ENCODE measurements around the gene POLR2E. TPM values are rescaled to one million over a fixed set of nuclear protein-coding genes. Genes with fewer than 3 reads are reported as not detected.

POLR2E gene
- total RNA-seq, 1 donor from 2014 or later = 87.1 TPM

DNA sequence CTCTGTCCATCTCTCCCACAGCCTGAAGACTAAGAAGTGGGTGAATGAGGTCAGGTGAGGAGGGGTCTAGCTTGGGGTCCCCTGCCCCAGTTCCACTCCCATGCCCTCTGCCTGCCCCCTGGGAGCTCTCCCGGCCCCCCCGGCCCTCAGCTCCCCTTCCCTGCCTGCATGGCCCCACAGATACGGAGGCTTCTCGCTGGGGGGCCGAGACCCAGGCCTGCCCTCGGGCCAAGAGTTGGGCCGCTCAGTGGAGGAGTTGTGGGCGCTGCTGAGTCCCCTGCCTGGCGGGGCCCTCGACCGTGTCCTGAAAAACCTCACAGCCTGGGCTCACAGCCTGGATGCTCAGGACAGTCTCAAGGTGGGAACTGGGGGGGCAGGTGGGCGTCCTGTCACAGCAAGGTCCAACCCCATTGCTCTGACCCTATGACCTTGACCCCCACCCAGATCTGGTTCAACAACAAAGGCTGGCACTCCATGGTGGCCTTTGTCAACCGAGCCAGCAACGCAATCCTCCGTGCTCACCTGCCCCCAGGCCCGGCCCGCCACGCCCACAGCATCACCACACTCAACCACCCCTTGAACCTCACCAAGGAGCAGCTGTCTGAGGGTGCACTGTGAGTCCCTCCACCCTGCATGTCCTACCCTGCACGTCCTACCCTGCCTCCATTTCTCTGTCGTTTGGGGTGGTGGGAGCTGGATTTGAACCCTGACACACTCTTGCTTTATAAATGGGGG lies 39.1 kb downstream of the POLR2E start:
- H3K36me3 ChIP-seq (ENCODE audit: control insufficient read depth, insufficient read depth, low read length) = peaks cover 13% of the 10 kb centered on the region
- no peak for DNase-seq (ENCODE audit: low read depth)
- no peak for FAIRE-seq
- no peak overlapping the region for H3K4me3 ChIP-seq (ENCODE audit: low read depth, low read length)
- H3K27me3 ChIP-seq (ENCODE audit: control insufficient read depth, insufficient read depth, low read length) = no peaks in the 10 kb centered on the region
- TF ChIP-seq, protein P1, sequence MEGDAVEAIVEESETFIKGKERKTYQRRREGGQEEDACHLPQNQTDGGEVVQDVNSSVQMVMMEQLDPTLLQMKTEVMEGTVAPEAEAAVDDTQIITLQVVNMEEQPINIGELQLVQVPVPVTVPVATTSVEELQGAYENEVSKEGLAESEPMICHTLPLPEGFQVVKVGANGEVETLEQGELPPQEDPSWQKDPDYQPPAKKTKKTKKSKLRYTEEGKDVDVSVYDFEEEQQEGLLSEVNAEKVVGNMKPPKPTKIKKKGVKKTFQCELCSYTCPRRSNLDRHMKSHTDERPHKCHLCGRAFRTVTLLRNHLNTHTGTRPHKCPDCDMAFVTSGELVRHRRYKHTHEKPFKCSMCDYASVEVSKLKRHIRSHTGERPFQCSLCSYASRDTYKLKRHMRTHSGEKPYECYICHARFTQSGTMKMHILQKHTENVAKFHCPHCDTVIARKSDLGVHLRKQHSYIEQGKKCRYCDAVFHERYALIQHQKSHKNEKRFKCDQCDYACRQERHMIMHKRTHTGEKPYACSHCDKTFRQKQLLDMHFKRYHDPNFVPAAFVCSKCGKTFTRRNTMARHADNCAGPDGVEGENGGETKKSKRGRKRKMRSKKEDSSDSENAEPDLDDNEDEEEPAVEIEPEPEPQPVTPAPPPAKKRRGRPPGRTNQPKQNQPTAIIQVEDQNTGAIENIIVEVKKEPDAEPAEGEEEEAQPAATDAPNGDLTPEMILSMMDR (IDR thresholded peaks at IDR 0.05; ENCODE audit: insufficient read depth, low read length, severe bottlenecking) = no peak

DNA sequence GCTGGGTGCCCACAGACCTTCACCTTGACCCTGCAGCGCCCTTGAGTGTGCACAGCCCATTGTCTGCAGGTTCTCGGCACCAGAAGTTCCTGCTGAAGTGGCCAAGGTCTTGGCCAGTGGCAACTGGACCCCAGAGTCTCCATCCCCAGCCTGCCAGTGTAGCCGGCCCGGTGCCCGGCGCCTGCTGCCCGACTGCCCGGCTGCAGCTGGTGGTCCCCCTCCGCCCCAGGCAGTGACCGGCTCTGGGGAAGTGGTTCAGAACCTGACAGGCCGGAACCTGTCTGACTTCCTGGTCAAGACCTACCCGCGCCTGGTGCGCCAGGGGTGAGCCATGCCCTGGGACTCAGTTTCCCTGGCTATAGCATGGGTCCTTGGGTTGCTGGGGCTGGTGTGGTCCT lies 40.1 kb downstream of the POLR2E start:
- TF ChIP-seq, protein P1 (IDR thresholded peaks at IDR 0.05; ENCODE audit: insufficient read depth, low read length, severe bottlenecking) = no peak
- FAIRE-seq = no peak
- DNase-seq (ENCODE audit: low read depth) = no peak
- Histone ChIP-seq H3K27me3 (ENCODE audit: control insufficient read depth, insufficient read depth, low read length) (no peaks in the 10 kb centered on the region), H3K4me3 (ENCODE audit: low read depth, low read length) (no peak overlapping the region), H3K36me3 (ENCODE audit: control insufficient read depth, insufficient read depth, low read length) (peaks cover 13% of the 10 kb centered on the region)

DNA sequence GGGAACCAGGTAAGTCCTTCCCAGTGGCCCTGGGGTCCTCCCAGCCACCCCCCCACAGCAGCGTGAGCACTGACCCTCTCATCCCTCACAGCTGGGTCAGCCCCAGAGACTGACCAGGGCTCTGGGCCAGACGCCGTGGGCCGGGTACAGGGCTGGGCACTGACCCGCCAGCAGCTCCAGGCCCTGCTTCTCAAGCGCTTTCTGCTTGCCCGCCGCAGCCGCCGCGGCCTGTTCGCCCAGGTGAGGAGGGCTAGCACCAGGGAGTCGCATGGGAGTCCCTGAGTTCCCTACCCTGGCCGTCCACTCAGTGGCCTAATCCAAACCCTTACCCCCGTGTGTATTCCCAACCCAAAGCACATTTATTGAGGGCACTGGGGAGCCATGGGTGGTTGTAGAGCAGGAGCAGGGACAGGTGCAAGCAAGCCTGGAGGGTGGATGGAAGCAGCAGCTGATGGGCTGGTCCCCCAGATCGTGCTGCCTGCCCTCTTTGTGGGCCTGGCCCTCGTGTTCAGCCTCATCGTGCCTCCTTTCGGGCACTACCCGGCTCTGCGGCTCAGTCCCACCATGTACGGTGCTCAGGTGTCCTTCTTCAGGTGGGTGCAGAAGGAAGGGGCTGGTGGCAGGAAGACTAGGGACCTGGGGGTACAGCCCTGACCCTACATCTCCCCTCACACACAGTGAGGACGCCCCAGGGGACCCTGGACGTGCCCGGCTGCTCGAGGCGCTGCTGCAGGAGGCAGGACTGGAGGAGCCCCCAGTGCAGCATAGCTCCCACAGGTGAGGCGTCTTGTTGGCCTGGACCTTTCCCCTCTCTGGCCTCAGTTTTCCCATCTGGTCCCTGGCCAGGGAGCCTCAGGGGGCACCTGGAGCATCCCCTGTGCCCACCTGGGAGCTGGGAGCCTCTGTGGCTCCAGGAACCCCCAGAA lies 40.8 kb downstream of the POLR2E start:
- DNase-seq (ENCODE audit: low read depth) (no peak), FAIRE-seq (no peak)
- TF ChIP-seq, protein P1 (IDR thresholded peaks at IDR 0.05; ENCODE audit: insufficient read depth, low read length, severe bottlenecking) = no peak
- Histone ChIP-seq H3K4me3 (ENCODE audit: low read depth, low read length) (no peak overlapping the region), H3K27me3 (ENCODE audit: control insufficient read depth, insufficient read depth, low read length) (no peaks in the 10 kb centered on the region), H3K36me3 (ENCODE audit: control insufficient read depth, insufficient read depth, low read length) (peaks cover 13% of the 10 kb centered on the region)

DNA sequence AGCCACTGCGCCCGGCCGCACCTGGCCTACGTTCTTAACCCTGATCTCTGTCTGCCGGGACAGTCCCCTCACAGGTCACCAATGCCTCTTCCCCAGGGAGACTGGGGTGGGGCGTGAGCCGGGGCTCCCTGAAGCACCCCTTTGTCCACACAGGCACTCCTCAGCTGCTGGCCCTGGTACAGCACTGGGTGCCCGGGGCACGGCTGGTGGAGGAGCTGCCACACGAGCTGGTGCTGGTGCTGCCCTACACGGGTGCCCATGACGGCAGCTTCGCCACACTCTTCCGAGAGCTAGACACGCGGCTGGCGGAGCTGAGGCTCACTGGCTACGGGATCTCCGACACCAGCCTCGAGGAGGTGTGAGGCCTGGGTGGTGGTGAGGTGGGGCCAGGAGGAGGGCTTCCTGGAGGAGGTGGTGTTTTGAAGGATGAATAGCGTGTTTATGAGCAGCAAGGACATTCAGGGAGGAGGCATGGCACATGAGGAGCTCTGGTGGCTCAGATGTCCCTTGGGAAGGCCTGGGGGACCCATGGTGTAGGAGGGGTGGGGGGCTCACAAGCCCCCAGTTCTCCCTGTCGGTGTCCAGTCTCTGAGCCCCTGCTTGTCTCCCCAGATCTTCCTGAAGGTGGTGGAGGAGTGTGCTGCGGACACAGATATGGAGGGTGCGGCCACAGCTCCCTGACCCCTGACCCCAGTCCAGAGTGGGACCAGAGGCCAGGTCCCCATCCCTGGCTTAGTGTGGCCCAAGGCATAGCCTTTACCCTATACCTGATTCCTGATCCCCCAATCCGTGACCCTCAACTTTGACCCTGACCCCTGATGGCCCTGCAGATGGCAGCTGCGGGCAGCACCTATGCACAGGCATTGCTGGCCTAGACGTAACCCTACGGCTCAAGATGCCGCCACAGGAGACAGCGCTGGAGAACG lies 41.7 kb downstream of the POLR2E start:
- H3K27me3 ChIP-seq (ENCODE audit: control insufficient read depth, insufficient read depth, low read length) = no peaks in the 10 kb centered on the region
- peaks cover 11% of the 10 kb centered on the region for H3K36me3 ChIP-seq (ENCODE audit: control insufficient read depth, insufficient read depth, low read length)
- no peak for FAIRE-seq
- TF ChIP-seq, protein P1 (IDR thresholded peaks at IDR 0.05; ENCODE audit: insufficient read depth, low read length, severe bottlenecking) = no peak
- DNase-seq (ENCODE audit: low read depth) = no peak
- H3K4me3 ChIP-seq (ENCODE audit: low read depth, low read length) = no peak overlapping the region

DNA sequence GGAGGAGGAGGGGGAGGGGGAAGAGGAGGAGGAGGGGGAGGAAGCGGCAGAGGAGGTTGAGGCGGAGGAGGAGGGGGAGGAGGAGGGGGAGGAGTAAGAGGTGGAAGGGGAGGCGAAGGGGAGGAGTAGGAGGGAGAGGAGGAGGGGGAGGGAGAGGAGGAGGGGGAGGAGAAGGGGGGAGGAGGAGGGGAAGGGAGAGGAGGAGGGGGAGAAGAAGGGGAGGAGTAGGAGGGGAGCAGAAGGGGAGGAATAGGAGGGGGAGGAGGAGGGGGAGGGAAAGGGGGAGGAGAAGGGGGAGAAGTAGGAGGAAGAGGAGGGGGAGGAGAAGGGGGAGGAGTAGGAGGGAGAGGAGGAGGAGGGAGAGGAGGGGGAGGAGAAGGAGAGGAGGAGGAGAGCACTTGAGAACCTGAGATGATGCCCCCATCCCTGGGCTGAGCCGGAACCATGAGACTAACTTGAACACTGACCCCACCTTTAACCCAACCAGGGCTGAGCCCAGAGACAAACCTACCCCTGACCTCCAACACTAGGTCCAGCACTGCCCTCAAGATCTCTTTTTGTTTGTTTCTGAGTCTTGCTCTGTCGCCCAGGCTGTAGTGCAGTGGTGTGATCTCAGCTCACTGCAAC lies 42.7 kb downstream of the POLR2E start:
- Histone ChIP-seq H3K27me3 (ENCODE audit: control insufficient read depth, insufficient read depth, low read length) (no peaks in the 10 kb centered on the region), H3K36me3 (ENCODE audit: control insufficient read depth, insufficient read depth, low read length) (peaks cover 11% of the 10 kb centered on the region), H3K4me3 (ENCODE audit: low read depth, low read length) (no peak overlapping the region)
- no peak for DNase-seq (ENCODE audit: low read depth)
- no peak for FAIRE-seq
- TF ChIP-seq, protein P1 (IDR thresholded peaks at IDR 0.05; ENCODE audit: insufficient read depth, low read length, severe bottlenecking) = no peak
